ENCODE results near the gene PIERCE2.
"Not testable (repeated sequence)": the region's sequence is repeated elsewhere in the genome, so short reads cannot be mapped to it uniquely, and the experiment has no call there.

The PIERCE2 gene

GRCh38 chr15:55379095-55379494 is 29.2 kb upstream of the PIERCE2 start:
- no peak overlapping the region for H3K4me3 ChIP-seq (ENCODE audit: control insufficient read depth, low read depth, low read length)
- TF ChIP-seq CTCF (IDR thresholded peaks at IDR 0.05; ENCODE audit: control insufficient read depth, insufficient read depth, low read depth, low read length, missing control alignments): no peak
- DNase-seq (ENCODE audit: low read depth): no peak

- TF ChIP-seq CTCF (IDR thresholded peaks at IDR 0.05; ENCODE audit: control insufficient read depth, insufficient read depth, low read depth, low read length, missing control alignments): no peak
- H3K4me3 ChIP-seq (ENCODE audit: control insufficient read depth, low read depth, low read length): no peak overlapping the region
- DNase-seq (ENCODE audit: low read depth): no peak
Observed at GRCh38 chr15:55381595-55381994, 26.7 kb upstream of the PIERCE2 start.

- TF ChIP-seq CTCF (IDR thresholded peaks at IDR 0.05; ENCODE audit: control insufficient read depth, insufficient read depth, low read depth, low read length, missing control alignments): no peak
- no peak overlapping the region for H3K4me3 ChIP-seq (ENCODE audit: control insufficient read depth, low read depth, low read length)
- no peak for DNase-seq (ENCODE audit: low read depth)
Observed at GRCh38 chr15:55383687-55384086, 24.6 kb upstream of the PIERCE2 start.

- no peak for TF ChIP-seq CTCF (IDR thresholded peaks at IDR 0.05; ENCODE audit: control insufficient read depth, insufficient read depth, low read depth, low read length, missing control alignments)
- no peak overlapping the region for H3K4me3 ChIP-seq (ENCODE audit: control insufficient read depth, low read depth, low read length)
- no peak for DNase-seq (ENCODE audit: low read depth)
Observed at GRCh38 chr15:55387027-55387426, 21.3 kb upstream of the PIERCE2 start.

- H3K4me3 ChIP-seq (ENCODE audit: control insufficient read depth, low read depth, low read length): no peak overlapping the region
- DNase-seq (ENCODE audit: low read depth): no peak
- TF ChIP-seq CTCF (IDR thresholded peaks at IDR 0.05; ENCODE audit: control insufficient read depth, insufficient read depth, low read depth, low read length, missing control alignments): no peak
Observed at GRCh38 chr15:55389264-55389607, 19.1 kb upstream of the PIERCE2 start.

GRCh38 chr15:55394694-55395093 is 13.6 kb upstream of the PIERCE2 start:
- no peak for DNase-seq (ENCODE audit: low read depth)
- H3K4me3 ChIP-seq (ENCODE audit: control insufficient read depth, low read depth, low read length): no peak overlapping the region
- no peak for TF ChIP-seq CTCF (IDR thresholded peaks at IDR 0.05; ENCODE audit: control insufficient read depth, insufficient read depth, low read depth, low read length, missing control alignments)

- TF ChIP-seq CTCF (IDR thresholded peaks at IDR 0.05; ENCODE audit: control insufficient read depth, insufficient read depth, low read depth, low read length, missing control alignments): no peak
- DNase-seq (ENCODE audit: low read depth): no peak
- no peak overlapping the region for H3K4me3 ChIP-seq (ENCODE audit: control insufficient read depth, low read depth, low read length)
Observed at GRCh38 chr15:55398243-55398642, 10.1 kb upstream of the PIERCE2 start.

- H3K4me3 ChIP-seq (ENCODE audit: control insufficient read depth, low read depth, low read length); DNase-seq (ENCODE audit: low read depth): not testable (repeated sequence)
Observed at GRCh38 chr15:55400050-55400449, 8.2 kb upstream of the PIERCE2 start.
